HAP-1 (cell line): Measurements from ENCODE around the gene KIAA1586.
"Not testable (repeated sequence)": the region's sequence is repeated elsewhere in the genome, so short reads cannot be mapped to it uniquely, and the experiment has no call there.

Source experiments
- DNase-seq, 2 experiments: peaks; one replicate each; pipeline ENCODE4 v3.0.0-alpha.2; 2016 to 2020; ENCODE audit warnings: low spot score in 2 of 2
- H3K27me3 ChIP-seq: fragments of 250-450 bp; sonication (Bioruptor Pico); 2 replicates; pipeline ENCODE4 v1.5.1; 2020; ENCODE audit warnings: low read depth, mild to moderate bottlenecking, moderate library complexity
- H3K36me3 ChIP-seq: fragments of 250-450 bp; sonication (Bioruptor Pico); replicated peaks from 2 replicates; pipeline ENCODE4 v1.5.1; 2020; ENCODE audit warnings: mild to moderate bottlenecking
- H3K4me1 ChIP-seq: fragments of 250-450 bp; sonication (Bioruptor Pico); 2 replicates; pipeline ENCODE4 v1.5.1; 2020; ENCODE audit warnings: mild to moderate bottlenecking
- H3K4me3 ChIP-seq: fragments of 250-450 bp; sonication (Bioruptor Pico); 2 replicates; pipeline ENCODE4 v1.5.1; 2020; ENCODE audit warnings: mild to moderate bottlenecking, moderate library complexity
- H3K9me3 ChIP-seq: fragments of 250-450 bp; sonication (Bioruptor Pico); 2 replicates; pipeline ENCODE4 v1.5.1; 2020; ENCODE audit warnings: mild to moderate bottlenecking, moderate library complexity
- in situ Hi-C: fragments of 300-500 bp; cut with MboI; formaldehyde crosslinking; loops from 3 replicates; pipeline ENCODE4 v1.14.3; 2020; ENCODE audit warnings: low sequenced_read_pairs, inconsistent platforms, mixed read lengths

Gene KIAA1586

GRCh38 chr6:57069228-57069627 is 22.7 kb downstream of the KIAA1586 start:
- Histone ChIP-seq H3K4me1 (no peaks in the 10 kb centered on the region), H3K4me3 (no peak overlapping the region), H3K9me3 (no peaks in the 10 kb centered on the region), H3K27me3 (no peaks in the 10 kb centered on the region), H3K36me3 (no peaks in the 10 kb centered on the region; the same call in 1 of the 2 replicates)
- DNase-seq = no peak
- in situ Hi-C loops = no loop called here

- Histone ChIP-seq H3K9me3 (no peaks in the 10 kb centered on the region), H3K4me1 (no peaks in the 10 kb centered on the region), H3K27me3 (no peaks in the 10 kb centered on the region), H3K36me3 (no peaks in the 10 kb centered on the region; the same call in 1 of the 2 replicates), H3K4me3 (no peak overlapping the region)
- DNase-seq = no peak
- in situ Hi-C loops = no loop called here
Observed at GRCh38 chr6:57069920-57070331, 23.4 kb downstream of the KIAA1586 start.

GRCh38 chr6:57072108-57072507 is 25.6 kb downstream of the KIAA1586 start:
- no peaks in the 10 kb centered on the region for H3K9me3 ChIP-seq
- H3K4me1 ChIP-seq = no peaks in the 10 kb centered on the region
- H3K4me3 ChIP-seq = no peak overlapping the region
- in situ Hi-C loops = no loop called here
- DNase-seq = no peak
- H3K27me3 ChIP-seq = no peaks in the 10 kb centered on the region
- no peaks in the 10 kb centered on the region; the same call in 1 of the 2 replicates for H3K36me3 ChIP-seq

- no peak overlapping the region for H3K4me3 ChIP-seq
- no peaks in the 10 kb centered on the region; the same call in 1 of the 2 replicates for H3K36me3 ChIP-seq
- in situ Hi-C loops = no loop called here
- no peaks in the 10 kb centered on the region for H3K27me3 ChIP-seq
- no peaks in the 10 kb centered on the region for H3K4me1 ChIP-seq
- no peak for DNase-seq
- no peaks in the 10 kb centered on the region for H3K9me3 ChIP-seq
Observed at GRCh38 chr6:57074383-57074782, 27.9 kb downstream of the KIAA1586 start.

- Histone ChIP-seq H3K4me1 (no peaks in the 10 kb centered on the region), H3K9me3 (no peaks in the 10 kb centered on the region), H3K36me3 (no peaks in the 10 kb centered on the region; the same call in 1 of the 2 replicates), H3K4me3 (no peak overlapping the region), H3K27me3 (no peaks in the 10 kb centered on the region)
- in situ Hi-C loops = no loop called here
- no peak for DNase-seq
Observed at GRCh38 chr6:57075092-57075491, 28.6 kb downstream of the KIAA1586 start.

GRCh38 chr6:57078531-57079207 is 32.2 kb downstream of the KIAA1586 start:
- no peak for DNase-seq
- H3K36me3 ChIP-seq = no peaks in the 10 kb centered on the region; the same call in 1 of the 2 replicates
- H3K4me1 ChIP-seq = peaks cover 2% of the 10 kb centered on the region; the same call in 1 of the 2 replicates
- no peak overlapping the region for H3K4me3 ChIP-seq
- no peaks in the 10 kb centered on the region for H3K27me3 ChIP-seq
- no peaks in the 10 kb centered on the region for H3K9me3 ChIP-seq
- in situ Hi-C loops = no loop called here

GRCh38 chr6:57085471-57085870 is 39.0 kb downstream of the KIAA1586 start:
- Histone ChIP-seq H3K4me3 (no peak overlapping the region), H3K27me3 (no peaks in the 10 kb centered on the region), H3K36me3 (no peaks in the 10 kb centered on the region), H3K9me3 (no peaks in the 10 kb centered on the region), H3K4me1 (peaks cover 8% of the 10 kb centered on the region)
- in situ Hi-C loops = no loop called here
- DNase-seq = no peak

GRCh38 chr6:57086843-57087242 is 40.4 kb downstream of the KIAA1586 start:
- no peak overlapping the region for H3K4me3 ChIP-seq
- no peaks in the 10 kb centered on the region for H3K27me3 ChIP-seq
- H3K4me1 ChIP-seq = peaks cover 6% of the 10 kb centered on the region
- H3K36me3 ChIP-seq = no peaks in the 10 kb centered on the region
- in situ Hi-C loops = no loop called here
- DNase-seq = no peak
- H3K9me3 ChIP-seq = no peaks in the 10 kb centered on the region

- Histone ChIP-seq H3K27me3 (no peaks in the 10 kb centered on the region), H3K4me1 (peaks cover 15% of the 10 kb centered on the region), H3K36me3 (no peaks in the 10 kb centered on the region; the same call in 1 of the 2 replicates), H3K9me3 (no peaks in the 10 kb centered on the region), H3K4me3 (no peak overlapping the region)
- DNase-seq = no peak
- in situ Hi-C loops = no loop called here
Observed at GRCh38 chr6:57087916-57088315, 41.4 kb downstream of the KIAA1586 start.

GRCh38 chr6:57089265-57089664 is 42.8 kb downstream of the KIAA1586 start:
- H3K36me3 ChIP-seq = no peaks in the 10 kb centered on the region; the same call in none of the 2 replicates
- H3K27me3 ChIP-seq = no peaks in the 10 kb centered on the region
- in situ Hi-C loops = no loop called here
- DNase-seq = no peak
- no peaks in the 10 kb centered on the region for H3K9me3 ChIP-seq
- H3K4me1 ChIP-seq = peaks cover 25% of the 10 kb centered on the region
- H3K4me3 ChIP-seq = peak overlapping the region; percentile 63

- H3K4me3 ChIP-seq = peak within 1 kb of the TSS; percentile 63
- H3K36me3 ChIP-seq = no peaks in the 10 kb centered on the region; the same call in none of the 2 replicates
- DNase-seq = peak; percentile 95 to 99
- in situ Hi-C loops = no loop called here
- no peaks in the 10 kb centered on the region for H3K9me3 ChIP-seq
- no peaks in the 10 kb centered on the region for H3K27me3 ChIP-seq
- peaks cover 25% of the 10 kb centered on the region for H3K4me1 ChIP-seq
Observed at GRCh38 chr6:57089687-57090457, 43.4 kb downstream of the KIAA1586 start, which contains the start of gene ZNF451. Gene ZNF451 (plus strand): TSS chr6:57090188. CDS start chr6:57090254, 66 bp downstream.

GRCh38 chr6:57090458-57091067 is 44.1 kb downstream of the KIAA1586 start:
- H3K36me3 ChIP-seq, in situ Hi-C loops, H3K4me3 ChIP-seq, H3K27me3 ChIP-seq, DNase-seq, H3K9me3 ChIP-seq: not testable (repeated sequence)
- H3K4me1 ChIP-seq = peaks cover 25% of the 10 kb centered on the region

GRCh38 chr6:57091375-57091774 is 44.9 kb downstream of the KIAA1586 start:
- Histone ChIP-seq H3K4me3 (peak overlapping the region; percentile 27), H3K4me1 (peaks cover 25% of the 10 kb centered on the region)
- H3K27me3 ChIP-seq, in situ Hi-C loops, DNase-seq, H3K9me3 ChIP-seq, H3K36me3 ChIP-seq: not testable (repeated sequence)

GRCh38 chr6:57094689-57095088 is 48.2 kb downstream of the KIAA1586 start:
- no peak for DNase-seq
- peaks cover 21% of the 10 kb centered on the region for H3K36me3 ChIP-seq
- peaks cover 19% of the 10 kb centered on the region for H3K4me1 ChIP-seq
- in situ Hi-C loops = no loop called here
- no peaks in the 10 kb centered on the region for H3K27me3 ChIP-seq
- no peaks in the 10 kb centered on the region for H3K9me3 ChIP-seq
- no peak overlapping the region for H3K4me3 ChIP-seq
